GM12878 (cell line): ENCODE results near the gene TCP11L2. TPM values are rescaled to one million over a fixed set of nuclear protein-coding genes. Genes with fewer than 3 reads are reported as not detected.
A peak's percentile ranks its signal among the peaks of the same experiment; 100 is the strongest.

Experiments used
- BHLHE40 ChIP-seq, 2 experiments: fragments of 450-650 bp in 1 of 2; IDR thresholded peaks; 2 replicates each; pipeline ENCODE4 v1.6.1; 2011 to 2017; ENCODE audit warnings: low read depth in 2 of 2, borderline replicate concordance in 1 of 2, improper control_type of control experiment in 1 of 2, low read length in 1 of 2, mild to moderate bottlenecking in 1 of 2
- CHD2 ChIP-seq: IDR thresholded peaks from 2 replicates; pipeline ENCODE4 v1.6.1; 2011; ENCODE audit warnings: low read depth, low read length, improper control_type of control experiment, borderline replicate concordance
- CREM ChIP-seq: IDR thresholded peaks from 2 replicates; pipeline ENCODE4 v1.6.1; 2014; ENCODE audit warnings: antibody characterized with exemption, low read depth
- GATAD2B ChIP-seq: fragments of 450-650 bp; conservative IDR thresholded peaks from 2 replicates; pipeline ENCODE4 v1.6.1; 2017; ENCODE audit warnings: low read depth, mild to moderate bottlenecking, moderate library complexity
- IKZF2 ChIP-seq, 2 experiments: fragments of 450-650 bp; IDR thresholded peaks; 2 replicates each; pipeline ENCODE4 v1.6.1; 2017; ENCODE audit warnings: mild to moderate bottlenecking in 2 of 2, moderate library complexity in 2 of 2
- MEF2A ChIP-seq: IDR thresholded peaks from 2 replicates; pipeline ENCODE4 v1.6.1; 2011; ENCODE audit warnings: low read depth, mild to moderate bottlenecking, low read length, moderate library complexity; ENCODE audit not compliant: insufficient read depth
- MTA2 ChIP-seq: fragments of 450-650 bp; IDR thresholded peaks from 2 replicates; pipeline ENCODE4 v1.6.1; 2016; ENCODE audit warnings: low read depth, mild to moderate bottlenecking, moderate library complexity
- NR2F1 ChIP-seq: fragments of 450-650 bp; conservative IDR thresholded peaks from 2 replicates; pipeline ENCODE4 v1.6.1; 2017; ENCODE audit warnings: mild to moderate bottlenecking
- RB1 ChIP-seq: fragments of 450-650 bp; formaldehyde crosslinking; IDR thresholded peaks from 2 replicates; pipeline ENCODE4 v1.6.1; 2017; ENCODE audit warnings: mild to moderate bottlenecking, borderline replicate concordance
- RELB ChIP-seq: fragments of 450-650 bp; IDR thresholded peaks from 2 replicates; pipeline ENCODE4 v1.6.1; 2017; ENCODE audit warnings: low read depth, mild to moderate bottlenecking, moderate library complexity
- SREBF1 ChIP-seq: IDR thresholded peaks from 2 replicates; pipeline ENCODE4 v1.6.1; 2012; ENCODE audit warnings: mild to moderate bottlenecking, low read length
- STAT3 ChIP-seq: IDR thresholded peaks from 2 replicates; pipeline ENCODE4 v1.6.1; 2011; ENCODE audit warnings: low read depth, low read length, improper control_type of control experiment
- polyA plus RNA-seq, 11 experiments: library from polyadenylated mRNA; depleted of rRNA in 4 of 11; unstranded in 6 of 11; stranded (reverse) in 5 of 11; fragments of >200 nt; fragmentation: Nextera tagmentation in 4 of 11; fragmentation: Illumina TruSeq in 1 of 11; extraction: Ambion mirVana in 4 of 11; extraction: Trizol in 1 of 11; gene quantifications; 1 replicate in 1 of 11; 2 replicates in 10 of 11; pipeline versions ENCODE4 v1.2.1 to v1.2.3, GENCODE V29; 2011 to 2016; ENCODE audit warnings: inconsistent platforms in 2 of 11, missing spikeins in 2 of 11, low read depth in 1 of 11
- total RNA-seq, 4 experiments: library from RNA; depleted of rRNA in 3 of 4; stranded (reverse); fragments of >200 nt in 3 of 4; fragmentation: Illumina TruSeq in 1 of 4; extraction: Trizol in 1 of 4; gene quantifications; 2 replicates each; pipeline versions ENCODE4 v1.2.1 to v1.2.3, GENCODE V29; 2013 to 2021
- TF ChIP-seq, protein P1 (sequence below): IDR thresholded peaks from 2 replicates; pipeline ENCODE4 v1.6.1; 2011; ENCODE audit warnings: borderline replicate concordance, low read depth, mild to moderate bottlenecking, moderate library complexity, low read length; ENCODE audit not compliant: insufficient read depth, poor library complexity, severe bottlenecking
- TF ChIP-seq, protein P2 (sequence below): fragments of 450-650 bp; formaldehyde crosslinking; IDR thresholded peaks from 2 replicates; pipeline ENCODE4 v1.4.0; 2022; ENCODE audit warnings: mild to moderate bottlenecking, moderate library complexity
- TF ChIP-seq, protein P3 (sequence below): fragments of 150-350 bp; IDR thresholded peaks from 2 replicates; pipeline ENCODE4 v1.6.1; 2014; ENCODE audit warnings: mild to moderate bottlenecking, low read depth, low read length
- TF ChIP-seq, protein P4 (sequence below): fragments of 450-650 bp; IDR thresholded peaks from 2 replicates; pipeline ENCODE4 v1.6.1; 2017; ENCODE audit warnings: mild to moderate bottlenecking, moderate library complexity

Gene TCP11L2
- total and polyA plus RNA-seq, 10 of the 15 experiments (the other 5 are each of a cell fraction or from before 2014, with no cell fraction given): 0.18 to 5.0 (median 0.90) TPM

DNA sequence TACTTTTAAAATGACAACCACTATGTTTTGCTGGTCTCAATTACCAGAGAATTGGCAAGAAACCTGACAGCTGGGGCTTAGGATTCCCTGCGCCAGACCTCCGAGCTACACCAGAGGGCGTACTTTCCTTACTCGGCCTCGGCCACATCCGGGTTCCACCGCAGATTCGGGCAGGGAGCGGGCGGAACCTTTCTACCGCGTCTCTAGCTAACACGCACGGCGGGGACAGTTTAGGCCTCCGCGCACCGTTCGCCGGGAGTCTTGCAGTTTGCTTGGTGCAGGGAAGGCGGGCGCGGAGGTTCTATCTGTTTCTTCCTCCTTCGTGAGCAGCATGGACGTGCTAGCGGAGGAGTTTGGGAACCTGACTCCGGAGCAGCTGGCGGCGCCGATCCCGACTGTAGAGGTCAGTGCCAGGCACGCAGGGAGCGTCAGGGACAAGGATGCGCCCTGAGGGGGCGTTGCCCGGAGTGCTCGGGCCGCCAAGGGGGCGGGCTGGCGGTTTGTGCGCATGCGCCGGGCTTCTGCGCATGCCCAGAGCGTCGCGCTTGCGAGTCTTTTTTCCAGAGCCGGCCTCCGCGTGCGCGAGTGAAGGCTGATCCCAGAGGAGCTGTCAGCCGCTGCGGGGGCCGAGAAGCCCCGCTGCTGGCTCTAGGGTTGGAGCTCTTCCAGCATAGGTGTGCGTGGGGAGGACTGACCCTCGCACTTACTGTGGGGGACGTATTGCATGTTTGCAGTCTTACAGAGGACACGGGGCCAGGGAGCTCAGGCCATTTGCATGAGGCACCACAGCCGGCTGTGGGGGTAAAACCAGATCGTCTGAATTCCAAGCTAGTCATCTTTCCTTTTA is 55.2 kb downstream of the TCP11L2 start, which contains the start of gene POLR3B (continued):
- peak; percentile 49 to 70; a peak in 3 of 4 replicates for TF ChIP-seq BHLHE40 (IDR thresholded peaks at IDR 0.05; ENCODE audit: borderline replicate concordance in 1 of 2, low read depth in 2 of 2, low read length in 1 of 2)
- TF ChIP-seq, protein P1, sequence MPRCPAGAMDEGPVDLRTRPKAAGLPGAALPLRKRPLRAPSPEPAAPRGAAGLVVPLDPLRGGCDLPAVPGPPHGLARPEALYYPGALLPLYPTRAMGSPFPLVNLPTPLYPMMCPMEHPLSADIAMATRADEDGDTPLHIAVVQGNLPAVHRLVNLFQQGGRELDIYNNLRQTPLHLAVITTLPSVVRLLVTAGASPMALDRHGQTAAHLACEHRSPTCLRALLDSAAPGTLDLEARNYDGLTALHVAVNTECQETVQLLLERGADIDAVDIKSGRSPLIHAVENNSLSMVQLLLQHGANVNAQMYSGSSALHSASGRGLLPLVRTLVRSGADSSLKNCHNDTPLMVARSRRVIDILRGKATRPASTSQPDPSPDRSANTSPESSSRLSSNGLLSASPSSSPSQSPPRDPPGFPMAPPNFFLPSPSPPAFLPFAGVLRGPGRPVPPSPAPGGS: peak; percentile 51
- TF ChIP-seq GATAD2B: peak; percentile 87; the same call in 1 of the 2 replicates
- no peak for TF ChIP-seq STAT3
- TF ChIP-seq SREBF1: peak; percentile 54; the same call in 1 of the 2 replicates
- peak; percentile 83 for TF ChIP-seq CHD2
- TF ChIP-seq, protein P2, sequence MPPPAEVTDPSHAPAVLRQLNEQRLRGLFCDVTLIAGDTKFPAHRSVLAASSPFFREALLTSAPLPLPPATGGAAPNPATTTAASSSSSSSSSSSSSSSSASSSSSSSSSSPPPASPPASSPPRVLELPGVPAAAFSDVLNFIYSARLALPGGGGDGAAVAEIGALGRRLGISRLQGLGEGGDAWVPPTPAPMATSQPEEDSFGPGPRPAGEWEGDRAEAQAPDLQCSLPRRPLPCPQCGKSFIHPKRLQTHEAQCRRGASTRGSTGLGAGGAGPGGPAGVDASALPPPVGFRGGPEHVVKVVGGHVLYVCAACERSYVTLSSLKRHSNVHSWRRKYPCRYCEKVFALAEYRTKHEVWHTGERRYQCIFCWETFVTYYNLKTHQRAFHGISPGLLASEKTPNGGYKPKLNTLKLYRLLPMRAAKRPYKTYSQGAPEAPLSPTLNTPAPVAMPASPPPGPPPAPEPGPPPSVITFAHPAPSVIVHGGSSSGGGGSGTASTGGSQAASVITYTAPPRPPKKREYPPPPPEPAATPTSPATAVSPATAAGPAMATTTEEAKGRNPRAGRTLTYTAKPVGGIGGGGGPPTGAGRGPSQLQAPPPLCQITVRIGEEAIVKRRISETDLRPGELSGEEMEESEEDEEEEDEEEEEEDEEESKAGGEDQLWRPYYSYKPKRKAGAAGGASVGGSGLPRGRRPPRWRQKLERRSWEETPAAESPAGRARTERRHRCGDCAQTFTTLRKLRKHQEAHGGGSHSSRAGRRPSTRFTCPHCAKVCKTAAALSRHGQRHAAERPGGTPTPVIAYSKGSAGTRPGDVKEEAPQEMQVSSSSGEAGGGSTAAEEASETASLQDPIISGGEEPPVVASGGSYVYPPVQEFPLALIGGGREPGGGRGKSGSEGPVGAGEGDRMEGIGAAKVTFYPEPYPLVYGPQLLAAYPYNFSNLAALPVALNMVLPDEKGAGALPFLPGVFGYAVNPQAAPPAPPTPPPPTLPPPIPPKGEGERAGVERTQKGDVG (CRISPR knock-in tag): no peak
- peak; percentile 78; the same call in 1 of the 2 replicates for TF ChIP-seq RB1
- no peak for TF ChIP-seq MTA2
- TF ChIP-seq, protein P3, sequence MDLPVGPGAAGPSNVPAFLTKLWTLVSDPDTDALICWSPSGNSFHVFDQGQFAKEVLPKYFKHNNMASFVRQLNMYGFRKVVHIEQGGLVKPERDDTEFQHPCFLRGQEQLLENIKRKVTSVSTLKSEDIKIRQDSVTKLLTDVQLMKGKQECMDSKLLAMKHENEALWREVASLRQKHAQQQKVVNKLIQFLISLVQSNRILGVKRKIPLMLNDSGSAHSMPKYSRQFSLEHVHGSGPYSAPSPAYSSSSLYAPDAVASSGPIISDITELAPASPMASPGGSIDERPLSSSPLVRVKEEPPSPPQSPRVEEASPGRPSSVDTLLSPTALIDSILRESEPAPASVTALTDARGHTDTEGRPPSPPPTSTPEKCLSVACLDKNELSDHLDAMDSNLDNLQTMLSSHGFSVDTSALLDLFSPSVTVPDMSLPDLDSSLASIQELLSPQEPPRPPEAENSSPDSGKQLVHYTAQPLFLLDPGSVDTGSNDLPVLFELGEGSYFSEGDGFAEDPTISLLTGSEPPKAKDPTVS: peak; percentile 52; the same call in 1 of the 2 replicates
- TF ChIP-seq NR2F1: peak; percentile 80
- peak; percentile 89 for TF ChIP-seq CREM
- TF ChIP-seq, protein P4, sequence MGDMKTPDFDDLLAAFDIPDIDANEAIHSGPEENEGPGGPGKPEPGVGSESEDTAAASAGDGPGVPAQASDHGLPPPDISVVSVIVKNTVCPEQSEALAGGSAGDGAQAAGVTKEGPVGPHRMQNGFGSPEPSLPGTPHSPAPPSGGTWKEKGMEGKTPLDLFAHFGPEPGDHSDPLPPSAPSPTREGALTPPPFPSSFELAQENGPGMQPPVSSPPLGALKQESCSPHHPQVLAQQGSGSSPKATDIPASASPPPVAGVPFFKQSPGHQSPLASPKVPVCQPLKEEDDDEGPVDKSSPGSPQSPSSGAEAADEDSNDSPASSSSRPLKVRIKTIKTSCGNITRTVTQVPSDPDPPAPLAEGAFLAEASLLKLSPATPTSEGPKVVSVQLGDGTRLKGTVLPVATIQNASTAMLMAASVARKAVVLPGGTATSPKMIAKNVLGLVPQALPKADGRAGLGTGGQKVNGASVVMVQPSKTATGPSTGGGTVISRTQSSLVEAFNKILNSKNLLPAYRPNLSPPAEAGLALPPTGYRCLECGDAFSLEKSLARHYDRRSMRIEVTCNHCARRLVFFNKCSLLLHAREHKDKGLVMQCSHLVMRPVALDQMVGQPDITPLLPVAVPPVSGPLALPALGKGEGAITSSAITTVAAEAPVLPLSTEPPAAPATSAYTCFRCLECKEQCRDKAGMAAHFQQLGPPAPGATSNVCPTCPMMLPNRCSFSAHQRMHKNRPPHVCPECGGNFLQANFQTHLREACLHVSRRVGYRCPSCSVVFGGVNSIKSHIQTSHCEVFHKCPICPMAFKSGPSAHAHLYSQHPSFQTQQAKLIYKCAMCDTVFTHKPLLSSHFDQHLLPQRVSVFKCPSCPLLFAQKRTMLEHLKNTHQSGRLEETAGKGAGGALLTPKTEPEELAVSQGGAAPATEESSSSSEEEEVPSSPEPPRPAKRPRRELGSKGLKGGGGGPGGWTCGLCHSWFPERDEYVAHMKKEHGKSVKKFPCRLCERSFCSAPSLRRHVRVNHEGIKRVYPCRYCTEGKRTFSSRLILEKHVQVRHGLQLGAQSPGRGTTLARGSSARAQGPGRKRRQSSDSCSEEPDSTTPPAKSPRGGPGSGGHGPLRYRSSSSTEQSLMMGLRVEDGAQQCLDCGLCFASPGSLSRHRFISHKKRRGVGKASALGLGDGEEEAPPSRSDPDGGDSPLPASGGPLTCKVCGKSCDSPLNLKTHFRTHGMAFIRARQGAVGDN: peak; percentile 65
- peak in 1 of 2 experiments; percentile 84 for TF ChIP-seq IKZF2 (IDR thresholded peaks at IDR 0.05)
- peak; percentile 63; the same call in 1 of the 2 replicates for TF ChIP-seq MEF2A
- TF ChIP-seq RELB: peak; percentile 94
